Ascending aorta (tissue), 2 donors: ENCODE data around the gene FBXO31. TPM values are rescaled to one million over a fixed set of nuclear protein-coding genes. Genes with fewer than 3 reads are reported as not detected.

Experiments
- DNase-seq, 2 donors: peaks; one replicate each; pipeline ENCODE4 v3.0.0-alpha.2; 2019; ENCODE audit warnings: low spot score in 2 of 2
- H3K27ac ChIP-seq, 2 donors: fragments of 200-600 bp; sonication (generic); one replicate each; pipeline ENCODE4 v1.5.1; 2016 to 2017; ENCODE audit warnings: mild to moderate bottlenecking in 1 of 2
- H3K27me3 ChIP-seq: fragments of 200-600 bp; sonication (generic); one replicate; pipeline ENCODE4 v1.5.1; 2017
- H3K36me3 ChIP-seq, 2 donors: fragments of 200-600 bp; sonication (generic); one replicate each; pipeline ENCODE4 v1.5.1; 2016
- H3K4me1 ChIP-seq, 2 donors: fragments of 200-600 bp; sonication (generic); one replicate each; pipeline ENCODE4 v1.5.1; 2016 to 2017; ENCODE audit warnings: mild to moderate bottlenecking in 1 of 2
- H3K4me3 ChIP-seq, 2 donors: fragments of 200-600 bp; sonication (generic); one replicate each; pipeline ENCODE4 v1.5.1; 2016 to 2017; ENCODE audit warnings: mild to moderate bottlenecking in 1 of 2
- H3K9me3 ChIP-seq, 2 donors: fragments of 200-600 bp; sonication (generic); one replicate each; pipeline ENCODE4 v1.5.1; 2016
- CTCF ChIP-seq, 3 experiments: fragments of 200-600 bp in 2 of 3; fragments of 450-650 bp in 1 of 3; sonication (generic) in 2 of 3; IDR thresholded peaks; one replicate each; pipeline ENCODE4 v1.5.1; 2016 to 2019; ENCODE audit warnings: antibody characterized with exemption in 3 of 3, mild to moderate bottlenecking in 1 of 3, moderate library complexity in 1 of 3
- intact Hi-C: fragments of 100-400 bp; cut with DNase I; formaldehyde crosslinking; loops from one replicate; pipeline ENCODE4 v1.15.1; 2023
- total RNA-seq: library from RNA; depleted of rRNA; stranded (reverse); fragments of >200 nt; gene quantifications from one replicate; pipeline ENCODE4 v1.1.0, GENCODE V29; 2016

The FBXO31 gene
- total RNA-seq, 1 donor from 2014 or later = 224 TPM

- no peak overlapping the region for H3K4me3 ChIP-seq
- H3K36me3 ChIP-seq = peaks cover 27 to 55% of the 10 kb centered on the region in 2 donors
- H3K9me3 ChIP-seq = no peaks in the 10 kb centered on the region
- peak overlapping the region in 1 of 2 donors; percentile 27 for H3K27ac ChIP-seq
- H3K4me1 ChIP-seq = no peaks in the 10 kb centered on the region
- H3K27me3 ChIP-seq = no peaks in the 10 kb centered on the region
- TF ChIP-seq CTCF (IDR thresholded peaks at IDR 0.05) = no peak
- no peak for DNase-seq
- intact Hi-C loops = no loop called here
Observed at GRCh38 chr16:87344931-87345631, 38.5 kb downstream of the FBXO31 start.

- TF ChIP-seq CTCF (IDR thresholded peaks at IDR 0.05) = no peak
- Histone ChIP-seq H3K27me3 (no peaks in the 10 kb centered on the region), H3K4me3 (no peak overlapping the region), H3K9me3 (no peaks in the 10 kb centered on the region), H3K4me1 (no peaks in the 10 kb centered on the region), H3K27ac (peak overlapping the region in 1 of 2 donors; percentile 27), H3K36me3 (peaks cover 28 to 60% of the 10 kb centered on the region in 2 donors)
- DNase-seq = no peak
- intact Hi-C loops = no loop called here
Observed at GRCh38 chr16:87344165-87344930, 39.2 kb downstream of the FBXO31 start.

GRCh38 chr16:87343753-87344050 lies 39.9 kb downstream of the FBXO31 start:
- no peak for DNase-seq
- Histone ChIP-seq H3K27ac (no peak overlapping the region), H3K4me1 (no peaks in the 10 kb centered on the region), H3K9me3 (no peaks in the 10 kb centered on the region), H3K36me3 (peaks cover 34 to 65% of the 10 kb centered on the region in 2 donors), H3K27me3 (no peaks in the 10 kb centered on the region), H3K4me3 (no peak overlapping the region)
- intact Hi-C loops = no loop called here
- no peak for TF ChIP-seq CTCF (IDR thresholded peaks at IDR 0.05)

- H3K36me3 ChIP-seq = peaks cover 34 to 65% of the 10 kb centered on the region in 2 donors
- TF ChIP-seq CTCF (IDR thresholded peaks at IDR 0.05) = no peak
Observed at GRCh38 chr16:87342978-87343752, 40.4 kb downstream of the FBXO31 start.

GRCh38 chr16:87342504-87342903 lies 41.1 kb downstream of the FBXO31 start:
- intact Hi-C loops = no loop called here
- Histone ChIP-seq H3K27me3 (no peaks in the 10 kb centered on the region), H3K27ac (no peak overlapping the region), H3K9me3 (no peaks in the 10 kb centered on the region), H3K4me1 (no peaks in the 10 kb centered on the region), H3K36me3 (peaks cover 39 to 69% of the 10 kb centered on the region in 2 donors), H3K4me3 (no peak overlapping the region)
- no peak for DNase-seq
- TF ChIP-seq CTCF (IDR thresholded peaks at IDR 0.05) = no peak

More at GRCh38 chr16:87342978-87343752, 40.4 kb downstream of the FBXO31 start:
- intact Hi-C loops = no loop called here
- Histone ChIP-seq H3K27ac (no peak overlapping the region), H3K9me3 (no peaks in the 10 kb centered on the region), H3K4me3 (no peak overlapping the region), H3K4me1 (no peaks in the 10 kb centered on the region), H3K27me3 (no peaks in the 10 kb centered on the region)
- DNase-seq = no peak
